K562 (cell line): Measurements from ENCODE around the gene RBPJ. TPM values are rescaled to one million over a fixed set of nuclear protein-coding genes. Genes with fewer than 3 reads are reported as not detected.

Source experiments
- BACH1 ChIP-seq: fragments of 200-800 bp; sonication (Bioruptor generic); IDR thresholded peaks from 2 replicates; pipeline ENCODE4 v1.6.1; 2016; ENCODE audit warnings: missing genetic modification characterization, missing compliant biosample characterization
- CEBPZ ChIP-seq: fragments of 150-350 bp; IDR thresholded peaks from 2 replicates; pipeline ENCODE4 v1.6.1; 2014; ENCODE audit warnings: low read depth, mild to moderate bottlenecking, low read length, borderline replicate concordance
- CHD2 ChIP-seq: IDR thresholded peaks from 2 replicates; pipeline ENCODE4 v1.6.1; 2011; ENCODE audit warnings: low read depth, low read length
- E2F3 ChIP-seq: fragments of 250-450 bp; sonication (Bioruptor Pico); IDR thresholded peaks from 2 replicates; pipeline ENCODE4 v1.4.0; 2020; ENCODE audit warnings: mild to moderate bottlenecking
- HMG20A ChIP-seq: fragments of 450-650 bp; formaldehyde crosslinking; conservative IDR thresholded peaks from 2 replicates; pipeline ENCODE4 v1.4.0; 2020; ENCODE audit warnings: mild to moderate bottlenecking, mixed read lengths
- HMGXB4 ChIP-seq: sonication (generic); formaldehyde crosslinking; IDR thresholded peaks from 2 replicates; pipeline ENCODE4 v1.8.1; 2023; ENCODE audit warnings: mild to moderate bottlenecking, missing genetic modification reagents
- ILF3 ChIP-seq: fragments of 450-650 bp; IDR thresholded peaks from 2 replicates; pipeline ENCODE4 v1.6.1; 2018; ENCODE audit warnings: antibody characterized with exemption, mild to moderate bottlenecking, moderate library complexity, borderline replicate concordance
- MCM3 ChIP-seq: fragments of 450-650 bp; IDR thresholded peaks from 2 replicates; pipeline ENCODE4 v1.6.1; 2016
- MNT ChIP-seq, 2 experiments: fragments of 450-650 bp; conservative IDR thresholded peaks; 2 replicates each; pipeline ENCODE4 v1.6.1; 2017; ENCODE audit warnings: mild to moderate bottlenecking in 2 of 2, moderate library complexity in 2 of 2
- POLR2AphosphoS5 ChIP-seq: IDR thresholded peaks from 2 replicates; pipeline ENCODE4 v1.6.1; 2011; ENCODE audit warnings: mild to moderate bottlenecking, low read depth, low read length, moderate library complexity; ENCODE audit not compliant: control insufficient read depth, insufficient read depth
- SIRT6 ChIP-seq: IDR thresholded peaks from one replicate; pipeline ENCODE4 v1.6.1; 2012; ENCODE audit warnings: low read depth, mild to moderate bottlenecking, control low read depth, inconsistent platforms, low read length, moderate library complexity
- ZBTB5 ChIP-seq: fragments of 450-650 bp; IDR thresholded peaks from 2 replicates; pipeline ENCODE4 v1.6.1; 2017; ENCODE audit warnings: antibody characterized with exemption
- ZC3H8 ChIP-seq: fragments of 450-650 bp; IDR thresholded peaks from 2 replicates; pipeline ENCODE4 v1.6.1; 2017
- ZNF121 ChIP-seq: sonication (generic); formaldehyde crosslinking; conservative IDR thresholded peaks from 2 replicates; pipeline ENCODE4 v1.8.0; 2022; ENCODE audit warnings: missing genetic modification reagents
- ZNF174 ChIP-seq: fragments of 250-450 bp; sonication (Bioruptor Pico); IDR thresholded peaks from 2 replicates; pipeline ENCODE4 v1.4.0; 2020; ENCODE audit warnings: mild to moderate bottlenecking
- ZNF217 ChIP-seq: sonication (generic); formaldehyde crosslinking; IDR thresholded peaks from 2 replicates; pipeline ENCODE4 v1.8.0; 2022; ENCODE audit warnings: mild to moderate bottlenecking, missing genetic modification reagents
- ZNF449 ChIP-seq: fragments of 250-450 bp; sonication (Bioruptor Pico); IDR thresholded peaks from 2 replicates; pipeline ENCODE4 v1.8.0; 2022; ENCODE audit warnings: moderate library complexity, mild to moderate bottlenecking, inconsistent platforms
- ZNF778 ChIP-seq: fragments of 450-650 bp; formaldehyde crosslinking; IDR thresholded peaks from 2 replicates; pipeline ENCODE4 v1.4.0; 2020; ENCODE audit warnings: mild to moderate bottlenecking, moderate library complexity
- polyA plus RNA-seq, 8 experiments: library from polyadenylated mRNA; depleted of rRNA in 4 of 8; stranded (reverse) in 5 of 8; unstranded in 3 of 8; fragments of >200 nt; fragmentation: Nextera tagmentation in 2 of 8; fragmentation: Illumina TruSeq in 1 of 8; extraction: Ambion mirVana in 2 of 8; extraction: Trizol in 1 of 8; gene quantifications; 2 replicates each; pipeline versions ENCODE4 v1.2.1 to v1.2.3, GENCODE V29; 2011 to 2014; ENCODE audit warnings: inconsistent platforms in 1 of 8, missing spikeins in 1 of 8
- total RNA-seq, 7 experiments: library from RNA; depleted of rRNA in 6 of 7; stranded (reverse); fragments of >200 nt in 6 of 7; fragmentation: Illumina TruSeq in 2 of 7; extraction: Trizol in 2 of 7; gene quantifications; 2 replicates each; pipeline versions ENCODE4 v1.2.1 to v1.2.3, GENCODE V29; 2011 to 2021; ENCODE audit warnings: low replicate concordance in 1 of 7

RBPJ gene
- total and polyA plus RNA-seq, 9 of the 15 experiments (the other 6 are each of a cell fraction or from before 2014, with no cell fraction given), result 17.2 to 49.4 (median 33.8) TPM

- TF ChIP-seq POLR2AphosphoS5 (peak; percentile 47; the same call in 1 of the 2 replicates), ZNF449 (no peak), ILF3 (no peak), ZNF121 (CRISPR knock-in tag) (no peak), E2F3 (CRISPR knock-in tag) (no peak), ZNF778 (CRISPR knock-in tag) (no peak), MCM3 (no peak), HMGXB4 (no peak), SIRT6 (no peak), BACH1 (tag) (no peak), HMG20A (CRISPR knock-in tag) (no peak), CHD2 (peak; percentile 97), ZC3H8 (0 out of 2 replicates have a peak, but pooled peaks have one; percentile 9), MNT (conservative IDR thresholded peaks at IDR 0.05) (peak; percentile 71 to 84), ZNF174 (CRISPR knock-in tag) (no peak), ZNF217 (CRISPR knock-in tag) (no peak), CEBPZ (no peak), ZBTB5 (no peak)
Observed at GRCh38 chr4:26320538-26321372, at the start of gene RBPJ (continued).
